HG02763 (cell line): ENCODE results near the gene CNN3.
"Not testable (repeated sequence)": the region's sequence is repeated elsewhere in the genome, so short reads cannot be mapped to it uniquely, and the experiment has no call there.

ENCODE experiments used
- ATAC-seq: cut with Tn5 transposase; IDR thresholded peaks from one replicate; pipeline ENCODE4 v1.9.1; 2021; ENCODE audit warnings: mild to moderate bottlenecking, moderate library complexity; ENCODE audit not compliant: unreplicated experiment

CNN3 gene

DNA sequence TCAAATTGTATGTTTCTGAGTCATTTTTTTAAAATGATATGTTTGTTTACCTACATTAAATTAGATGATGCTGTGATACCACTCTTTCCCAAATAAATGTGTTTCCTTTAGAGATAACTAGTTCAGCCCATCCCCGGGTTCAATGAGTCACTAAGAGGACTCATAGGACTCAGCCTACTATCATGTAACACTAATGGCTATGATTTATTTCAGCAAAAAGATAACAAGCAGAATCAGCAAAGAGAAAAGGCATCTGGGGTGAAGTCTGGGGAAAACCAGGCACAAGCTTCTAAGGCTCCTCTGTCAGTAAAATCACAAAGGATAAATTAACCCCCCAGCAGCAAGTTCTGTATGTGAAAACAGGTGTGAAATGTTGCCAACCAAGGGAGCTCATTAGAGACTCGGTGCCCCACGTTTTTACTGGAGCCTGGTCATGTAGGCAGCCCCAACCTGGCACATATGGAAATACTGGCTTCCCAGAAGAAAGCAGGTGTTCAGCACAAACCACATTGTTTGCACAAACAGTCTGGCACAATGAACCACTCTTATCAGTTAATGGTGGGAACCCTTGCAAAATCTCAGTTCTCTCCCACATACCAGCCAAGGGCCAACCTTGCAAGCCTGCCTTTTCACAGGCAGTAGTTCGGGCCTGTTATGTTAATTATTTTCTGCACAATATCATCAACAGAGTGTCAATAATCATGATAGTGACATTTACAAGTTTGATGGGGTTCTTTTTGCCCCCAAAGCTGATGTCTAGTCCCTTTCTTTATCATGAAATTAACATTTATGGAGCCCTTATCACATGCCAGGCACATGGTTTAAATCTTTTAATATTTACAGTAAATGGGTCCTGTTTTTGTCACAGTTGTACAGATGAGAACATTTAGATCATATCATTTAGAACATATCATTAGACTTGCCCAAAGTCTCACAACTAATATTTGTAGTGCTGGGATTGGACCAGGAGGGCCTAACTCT, 23.1 kb upstream of the CNN3 start:
- no peak for ATAC-seq

DNA sequence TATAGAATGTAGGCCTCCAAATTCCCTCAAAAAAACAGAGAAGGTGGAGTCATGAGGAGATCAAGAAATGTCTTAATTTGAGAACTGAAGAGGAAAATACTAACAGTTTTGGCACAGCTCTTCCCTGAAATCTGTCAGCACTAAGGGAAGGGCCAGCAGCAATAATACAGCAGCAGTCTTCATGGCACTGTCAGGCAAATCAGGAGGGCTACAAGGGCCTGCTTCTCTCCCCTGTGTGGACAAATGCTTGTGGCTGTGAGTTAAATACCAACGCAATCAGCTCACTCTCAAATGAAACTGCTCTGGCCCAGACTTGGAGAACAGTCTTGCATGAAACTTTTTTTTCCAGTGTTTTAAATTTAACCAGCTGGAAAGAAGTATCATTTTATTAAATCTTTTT, 20.5 kb upstream of the CNN3 start:
- no peak for ATAC-seq

DNA sequence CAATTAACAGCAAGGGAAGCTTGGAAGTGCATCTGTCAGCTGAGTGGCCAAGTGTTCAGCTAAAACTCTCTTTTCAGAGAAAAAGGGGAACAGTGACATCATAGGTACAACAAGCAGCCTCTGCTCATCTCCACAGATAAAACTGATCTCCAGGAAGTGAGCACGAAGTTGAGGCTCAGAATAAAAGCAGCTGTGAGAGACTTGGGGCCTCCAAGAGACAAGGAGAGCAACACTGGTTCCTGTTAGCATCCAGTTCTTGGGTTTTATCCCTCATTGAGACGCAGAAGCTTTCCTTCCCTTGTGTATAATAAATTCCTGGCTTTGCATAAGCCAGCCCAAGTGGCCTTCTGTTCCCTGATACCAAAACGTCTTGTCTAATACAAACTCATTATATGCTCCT, 20.0 kb upstream of the CNN3 start:
- no peak for ATAC-seq

DNA sequence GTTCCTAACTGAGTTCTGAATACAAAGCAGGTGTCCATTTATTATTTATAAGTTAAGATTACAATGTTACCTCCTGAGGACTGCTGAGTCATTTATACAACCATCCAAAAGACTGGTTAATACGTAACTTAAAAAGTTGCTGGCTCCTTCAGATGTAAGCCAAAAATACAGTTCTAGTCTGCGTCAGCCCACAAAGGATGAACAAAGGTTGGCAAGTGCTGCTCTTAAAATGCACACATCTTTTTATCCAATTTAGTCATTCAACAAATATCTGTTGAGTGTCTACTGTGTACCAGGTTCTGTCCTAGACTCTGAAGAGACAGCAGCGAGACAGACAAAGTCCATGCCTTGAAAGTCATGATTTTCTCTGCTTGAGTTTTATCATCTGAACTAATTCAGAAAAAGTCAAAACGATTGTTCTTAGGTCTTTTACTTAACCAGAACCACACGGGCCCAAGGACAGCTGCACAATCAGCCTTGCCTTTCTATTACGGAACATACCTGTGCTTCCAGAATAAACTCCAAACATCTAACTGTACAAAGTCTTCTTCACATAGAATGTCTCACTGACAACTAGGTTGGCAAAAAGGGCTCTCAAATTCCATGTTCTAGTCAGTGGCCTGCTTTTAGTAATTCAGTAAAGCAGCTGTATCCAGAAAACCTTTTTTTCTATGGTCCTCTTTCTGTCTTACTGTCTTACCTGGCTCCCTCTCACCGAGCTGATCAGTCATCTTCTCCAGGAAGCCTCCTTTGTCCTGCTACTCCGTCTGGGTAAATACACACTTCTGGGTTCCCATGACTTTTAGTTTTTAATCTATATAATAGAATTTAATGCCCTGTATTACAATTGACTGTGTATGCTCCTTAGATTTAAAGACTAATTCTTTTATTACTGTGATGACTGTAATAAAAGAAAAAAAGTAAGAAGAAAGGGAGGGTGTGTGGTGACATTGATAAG, 15.5 kb upstream of the CNN3 start:
- ATAC-seq, result no peak

DNA sequence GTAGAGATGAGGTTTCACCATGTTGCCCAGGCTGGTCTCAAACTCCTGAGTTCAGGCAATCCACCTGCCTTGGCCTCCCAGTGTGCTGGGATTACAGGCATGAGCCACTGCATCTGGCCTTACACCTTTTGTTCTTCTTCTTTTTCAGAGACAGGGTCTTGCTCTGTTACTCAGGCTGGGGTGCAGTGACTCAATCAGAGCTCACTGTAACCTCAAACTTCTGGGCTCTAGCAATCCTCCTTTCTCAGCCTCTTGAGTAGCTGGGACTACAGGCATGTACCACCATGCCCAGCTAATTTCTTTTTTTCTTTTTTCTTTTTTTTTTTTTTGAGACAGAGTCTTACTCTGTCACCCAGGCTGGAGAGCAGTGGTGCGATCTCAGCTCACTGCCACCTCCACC, 14.6 kb upstream of the CNN3 start:
- ATAC-seq, result not testable (repeated sequence)

DNA sequence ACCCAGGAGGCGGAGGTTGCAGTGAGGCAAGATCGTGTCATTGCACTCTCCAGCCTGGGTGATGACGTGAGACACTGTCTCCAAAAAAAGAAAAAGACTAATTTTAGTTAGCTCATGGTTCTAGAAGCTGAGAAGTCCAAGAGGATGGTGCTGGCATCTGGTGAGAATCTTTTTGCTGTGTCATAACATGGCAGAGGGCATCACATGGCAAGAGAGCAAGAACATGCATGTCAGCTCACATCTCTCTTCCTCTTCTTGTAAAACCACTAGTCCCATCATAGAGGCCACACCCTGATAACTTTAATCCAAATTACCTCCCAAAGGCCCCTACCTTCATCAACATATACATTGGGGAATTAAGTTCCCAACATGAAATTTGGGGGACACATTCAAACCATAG, 13.8 kb upstream of the CNN3 start:
- ATAC-seq, result no peak

DNA sequence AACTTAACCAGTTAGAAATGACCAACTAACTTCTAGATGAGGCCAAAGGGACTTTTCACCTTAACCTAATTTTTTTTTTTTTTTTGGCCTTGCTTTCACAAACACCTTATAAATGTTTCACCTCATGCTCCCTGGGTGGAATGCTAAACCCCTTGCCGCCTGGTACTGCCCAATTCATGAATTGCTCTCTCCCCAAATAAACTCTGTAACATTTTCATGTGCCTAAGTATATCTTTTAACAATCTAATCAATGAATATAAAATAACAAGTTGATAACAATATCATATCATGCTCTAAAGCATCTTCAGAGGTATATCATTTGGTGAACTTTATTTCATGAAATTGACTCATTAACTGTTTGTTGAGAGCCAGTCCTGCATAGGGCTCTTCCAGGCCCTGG, 10.9 kb upstream of the CNN3 start:
- no peak for ATAC-seq

DNA sequence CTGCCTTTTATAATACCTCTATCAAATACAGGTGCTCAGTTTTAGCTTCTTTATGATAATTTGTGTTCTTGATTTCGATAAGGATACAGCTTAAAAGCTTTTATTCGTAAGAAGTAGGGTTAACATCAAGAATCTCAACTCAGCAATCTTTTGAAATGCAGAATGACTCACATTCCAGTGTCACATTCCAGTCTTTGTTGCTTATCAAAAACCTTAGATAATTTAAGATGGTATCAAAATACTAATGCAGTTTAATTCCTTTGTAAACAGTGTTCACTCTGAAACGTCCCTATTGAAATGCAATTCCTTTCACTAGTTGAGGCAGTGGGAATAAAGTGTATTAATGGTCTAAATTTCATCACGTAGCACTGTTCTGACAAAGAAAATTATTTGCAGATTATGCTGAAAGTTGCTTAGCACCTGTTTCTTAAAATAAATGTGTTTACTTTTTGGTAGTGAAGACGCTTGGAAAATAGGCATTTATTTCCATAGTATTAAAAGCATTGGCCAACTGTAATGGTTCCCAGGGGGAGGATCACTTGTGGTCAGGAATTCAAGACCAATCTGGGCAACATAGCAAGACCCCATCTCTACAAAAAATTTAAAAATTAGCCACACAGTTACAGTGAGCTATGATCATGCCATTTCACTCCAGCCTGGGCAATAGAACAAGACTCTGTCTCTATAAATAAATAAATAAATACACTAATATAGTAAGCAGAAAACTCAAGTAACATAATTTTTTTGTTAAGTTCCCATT, 10.1 kb upstream of the CNN3 start:
- ATAC-seq, result no peak

DNA sequence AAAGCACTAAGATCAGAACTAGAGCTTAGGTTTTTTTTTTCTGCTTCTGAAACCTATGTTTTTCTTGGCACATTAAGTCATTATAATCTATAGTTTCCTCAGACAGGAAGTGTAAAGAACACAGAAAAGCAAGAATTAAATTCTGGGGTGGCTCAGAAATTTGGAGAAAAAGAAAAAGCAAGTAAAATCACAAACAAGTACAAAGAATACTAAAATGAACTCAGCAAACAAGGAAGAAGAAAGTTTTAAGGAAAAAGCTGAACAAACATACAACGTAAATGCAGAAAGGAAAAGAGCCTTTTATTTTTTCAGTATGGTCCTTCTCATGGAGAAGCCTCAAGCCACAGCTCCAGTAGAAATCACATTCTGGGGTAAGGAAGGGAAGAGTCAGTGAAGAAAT, 8.6 kb upstream of the CNN3 start:
- no peak for ATAC-seq

DNA sequence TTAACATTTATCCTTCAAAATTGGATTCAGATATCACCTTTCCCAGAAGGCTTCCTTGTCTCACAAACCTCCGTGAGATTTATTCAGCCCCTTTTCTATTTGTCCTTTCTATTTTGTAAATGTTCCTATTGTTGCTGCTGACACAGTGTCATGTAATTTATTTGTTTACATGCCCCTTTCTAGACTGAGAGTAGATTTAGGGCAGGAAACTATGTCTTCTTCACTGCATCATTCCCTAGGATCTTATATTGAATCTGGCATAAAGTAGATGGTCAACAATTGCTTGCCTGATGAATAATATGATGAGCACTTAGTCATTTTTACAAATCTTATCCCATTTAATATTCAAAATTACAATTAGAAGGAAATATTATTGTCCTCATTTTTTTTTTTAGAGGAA, 8.1 kb upstream of the CNN3 start:
- ATAC-seq, result no peak

DNA sequence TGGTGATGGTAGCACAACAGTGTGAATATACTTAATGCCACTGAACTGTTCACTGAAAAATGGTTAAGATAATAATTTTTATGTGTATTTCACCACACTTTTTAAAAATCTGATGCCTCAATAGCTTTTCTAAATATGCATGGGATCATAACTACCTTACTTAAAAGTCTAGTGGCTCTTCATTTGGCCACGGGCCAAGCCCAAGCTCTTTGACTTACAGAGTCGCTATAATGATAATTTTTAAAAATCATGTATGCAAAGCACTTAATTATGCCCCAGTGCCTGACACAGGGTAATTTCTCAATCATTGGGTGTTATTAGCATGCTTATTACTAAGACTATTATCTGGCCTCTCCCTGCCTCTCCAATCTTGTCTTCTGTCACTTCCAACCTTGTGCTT, 7.6 kb upstream of the CNN3 start:
- no peak for ATAC-seq

DNA sequence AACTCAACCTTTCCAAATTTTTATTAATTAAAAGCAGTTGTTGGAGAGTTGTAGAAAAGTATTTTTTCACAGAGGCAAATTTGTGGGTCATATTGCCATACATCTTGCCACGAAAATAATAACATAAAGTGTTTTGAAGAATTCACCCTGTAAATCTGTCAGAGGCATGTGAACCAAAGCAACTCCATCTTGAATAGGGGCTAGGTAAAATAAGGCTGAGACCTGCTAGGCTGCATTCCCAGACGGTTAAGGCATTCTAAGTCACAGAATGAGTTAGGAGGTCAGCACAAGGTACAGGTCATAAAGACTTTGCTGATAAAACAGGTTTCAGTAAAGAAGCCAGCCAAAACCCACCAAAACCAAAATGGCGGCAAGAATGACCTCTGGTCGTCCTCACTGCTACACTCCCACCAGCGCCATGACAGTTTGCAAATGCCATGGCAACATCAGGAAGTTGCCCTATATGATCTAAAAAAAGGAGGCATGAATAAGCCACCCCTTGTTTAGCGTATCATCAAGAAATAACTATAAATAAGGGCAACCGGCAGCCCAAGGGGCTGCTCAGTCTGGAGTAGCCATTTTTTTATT, 4.4 kb upstream of the CNN3 start:
- no peak for ATAC-seq

DNA sequence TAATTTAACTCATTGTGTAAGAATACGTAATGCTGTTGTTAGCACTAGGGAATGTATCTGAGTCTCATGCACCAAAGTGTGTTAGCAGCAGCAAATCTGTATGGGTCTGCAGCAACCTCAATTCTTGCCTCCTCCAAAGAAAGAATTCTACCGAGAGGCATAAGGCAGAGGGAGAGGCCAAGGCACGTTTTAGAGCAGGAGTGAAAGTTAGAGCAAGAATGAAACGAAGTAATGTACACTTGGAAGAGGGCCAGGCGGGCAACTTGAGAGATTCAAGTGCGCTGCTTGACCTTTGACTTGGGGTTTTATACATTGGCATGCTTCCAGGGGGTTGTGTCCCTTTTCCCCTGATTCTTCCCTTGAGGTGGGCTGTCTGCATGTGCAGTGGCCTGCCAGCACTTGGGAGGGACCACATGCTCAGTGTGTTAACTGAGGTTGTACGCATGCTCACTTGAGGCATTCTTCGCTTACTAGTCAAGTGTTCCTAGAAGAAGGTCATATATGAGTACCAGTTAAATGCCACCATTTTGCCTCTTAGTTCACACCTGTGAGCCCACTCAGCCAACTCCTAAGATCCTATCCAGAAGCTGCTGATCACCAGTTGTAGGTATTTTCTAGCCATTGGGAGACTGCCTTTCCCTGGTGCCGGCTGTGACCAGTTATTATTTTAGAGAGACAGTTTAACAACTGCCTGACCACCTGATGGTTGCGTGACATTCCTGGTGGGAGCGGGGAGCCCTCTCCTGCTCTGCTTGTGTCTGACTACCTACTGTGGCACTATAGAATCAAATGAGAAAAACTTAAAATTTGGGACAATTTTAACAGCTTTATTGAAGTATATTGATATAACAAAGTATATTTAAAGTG, 2.7 kb upstream of the CNN3 start:
- no peak for ATAC-seq

DNA sequence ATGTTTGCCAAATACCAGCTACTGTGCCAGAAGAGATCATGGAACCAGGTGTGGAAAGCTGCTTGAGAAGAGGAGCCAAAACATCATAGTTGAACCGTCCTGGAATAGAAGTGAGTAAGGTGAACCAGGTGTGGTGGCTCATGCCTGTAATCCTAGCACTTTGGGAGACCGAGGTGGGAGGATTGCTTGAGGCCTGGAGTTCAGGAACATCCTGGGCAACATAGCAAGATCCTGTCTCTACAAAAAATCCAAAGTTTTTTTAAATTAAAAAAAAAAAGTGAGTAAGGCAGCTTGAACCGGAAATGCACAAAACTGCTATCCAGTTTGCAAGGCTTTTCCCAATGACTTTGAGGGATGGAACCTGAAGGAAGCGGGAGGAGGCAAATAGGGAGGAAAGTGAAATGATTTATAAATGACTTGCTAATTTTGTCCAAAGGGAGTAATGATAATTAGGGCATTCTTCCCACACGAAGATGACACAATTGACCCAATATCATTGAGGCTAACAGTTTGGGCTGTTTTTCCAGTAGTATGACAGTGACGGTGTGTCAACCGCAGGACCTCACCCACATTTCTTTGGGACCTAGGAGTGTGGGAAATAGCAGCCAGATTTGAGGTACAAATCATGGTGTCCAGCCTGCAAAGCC, 1.5 kb upstream of the CNN3 start:
- no peak for ATAC-seq

DNA sequence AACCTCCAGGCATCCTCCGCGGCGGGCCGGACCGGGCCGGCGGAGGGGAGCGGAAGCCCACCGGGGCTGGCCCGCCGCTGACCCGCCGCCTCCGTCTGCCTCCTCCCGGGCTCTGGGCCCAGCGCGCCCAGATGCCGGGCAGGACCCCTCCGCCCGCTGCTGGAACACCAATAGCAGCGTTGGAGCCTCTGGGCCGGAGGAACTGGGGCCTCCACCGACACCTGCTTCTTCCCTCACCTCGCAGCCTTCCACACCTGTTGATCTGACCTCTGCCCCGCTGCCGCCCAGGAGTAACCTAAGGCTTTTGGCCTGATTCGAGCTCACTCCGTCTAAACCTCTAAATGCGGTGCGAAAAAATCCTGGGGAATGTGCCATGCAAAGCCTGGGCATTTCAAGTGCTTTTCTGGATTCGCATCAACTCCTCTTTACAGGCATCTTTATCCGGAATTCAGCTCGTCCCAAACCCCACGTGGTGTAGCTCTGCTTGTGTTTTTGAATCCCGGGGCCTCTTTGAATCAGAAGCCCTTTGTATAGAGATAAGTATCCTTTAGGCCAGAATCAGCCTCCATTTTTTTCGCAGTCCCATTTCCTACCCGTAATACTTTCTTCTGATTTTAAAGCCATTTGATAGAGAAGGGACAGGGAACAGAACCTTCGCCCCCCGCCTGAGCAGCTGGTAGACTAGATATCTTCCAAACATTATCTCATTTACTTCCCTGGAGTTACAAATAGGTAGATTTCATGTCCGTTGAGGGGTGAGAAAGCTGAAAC, 680 bp upstream of the CNN3 start:
- ATAC-seq, result no peak

DNA sequence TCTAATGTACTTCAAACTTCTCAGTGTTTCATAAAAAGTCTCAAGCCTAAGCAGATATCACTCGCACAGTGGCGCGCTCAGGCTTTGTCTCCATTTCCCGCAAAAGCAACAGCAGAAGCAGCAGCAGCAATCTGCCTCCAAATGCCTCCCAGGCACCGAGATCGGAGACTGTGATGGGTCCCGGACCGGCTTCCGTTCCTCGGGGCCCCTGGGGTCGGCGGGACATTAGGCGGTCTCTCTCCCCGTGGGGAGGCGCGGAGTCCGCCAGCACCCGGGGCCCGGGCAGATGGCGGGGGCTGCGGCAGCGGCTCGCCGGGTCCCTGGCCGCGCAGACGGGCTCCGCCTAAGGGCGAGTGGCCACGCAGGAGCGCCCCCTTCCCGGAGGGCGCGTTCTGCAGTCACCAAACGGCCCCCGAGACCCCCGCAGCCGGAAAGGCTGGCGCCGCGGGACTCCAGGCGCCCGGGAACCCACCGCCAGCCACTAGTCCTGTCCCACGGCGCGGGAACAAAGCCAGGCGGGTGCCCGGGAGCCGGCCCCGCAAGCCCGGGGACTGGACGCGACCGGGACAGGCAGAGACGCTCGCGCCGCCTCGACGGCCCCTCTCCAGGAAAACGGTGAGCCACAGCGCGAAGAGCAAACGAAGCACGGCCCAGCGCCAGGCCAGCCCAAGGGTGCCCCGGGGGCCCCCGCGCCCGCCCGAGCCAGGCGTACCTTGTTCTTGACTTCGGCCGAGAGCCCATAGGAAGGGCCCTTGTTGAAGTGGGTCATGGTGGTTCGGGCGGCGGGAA, 590 bp downstream of the CNN3 start:
- peak; percentile 12 for ATAC-seq

DNA sequence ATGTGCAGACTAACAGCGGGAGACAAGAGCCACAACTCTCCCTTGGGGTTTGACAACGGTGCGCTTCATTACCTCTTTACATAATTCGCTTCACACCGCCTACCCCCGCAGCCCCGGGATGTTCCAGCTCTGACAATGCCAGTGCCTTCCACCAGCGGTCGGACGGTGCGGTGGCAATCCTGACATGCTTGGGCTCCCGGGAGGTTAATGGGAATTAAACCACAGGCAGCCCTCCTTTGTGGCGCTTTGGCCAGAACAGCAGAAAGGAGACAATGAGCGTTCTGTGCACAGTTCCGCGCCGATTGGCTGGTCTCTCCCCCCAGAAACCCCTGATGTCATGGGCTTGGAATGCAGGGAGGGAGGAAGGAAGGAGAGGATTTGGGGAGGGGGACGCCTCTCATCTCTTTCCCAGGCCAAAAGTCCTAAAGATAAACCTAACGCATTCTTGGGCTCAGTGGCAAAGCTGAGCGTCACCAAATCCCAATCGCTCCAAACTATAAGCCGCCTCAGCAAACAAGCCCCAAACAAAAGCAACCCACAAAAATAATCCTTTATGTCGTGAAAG, 1.3 kb downstream of the CNN3 start:
- ATAC-seq, result no peak
